NK-92 treated with Interleukin-12 subunit alpha and Interleukin-12 subunit beta, amount 100 ng/mL, for 24 hours (cell line): Measurements from ENCODE around the gene SYT12.

ENCODE experiments used
- DNase-seq: peaks from one replicate; lab custom pipeline; 2025; lab: John Stamatoyannopoulos, UW

SYT12 gene

GRCh38 chr11:67027943-67028542, 5.1 kb downstream of the SYT12 start:
- no peak for DNase-seq

GRCh38 chr11:67029146-67029545, 6.2 kb downstream of the SYT12 start:
- no peak for DNase-seq

GRCh38 chr11:67030976-67031375, 8.0 kb downstream of the SYT12 start:
- no peak for DNase-seq

GRCh38 chr11:67031791-67032561, 9.0 kb downstream of the SYT12 start:
- DNase-seq = no peak

GRCh38 chr11:67032830-67033551, 10.1 kb downstream of the SYT12 start:
- DNase-seq = no peak

GRCh38 chr11:67033661-67034166, 10.8 kb downstream of the SYT12 start:
- peak; percentile 59 for DNase-seq

- no peak for DNase-seq
Observed at GRCh38 chr11:67034350-67034749, 11.4 kb downstream of the SYT12 start.

GRCh38 chr11:67040147-67040546, 17.2 kb downstream of the SYT12 start:
- DNase-seq = no peak

- DNase-seq = no peak
Observed at GRCh38 chr11:67041602-67042001, 18.7 kb downstream of the SYT12 start.

GRCh38 chr11:67043572-67044349, 20.8 kb downstream of the SYT12 start:
- DNase-seq = no peak

GRCh38 chr11:67044496-67044895, 21.6 kb downstream of the SYT12 start:
- no peak for DNase-seq

GRCh38 chr11:67045314-67045713, 22.4 kb downstream of the SYT12 start:
- DNase-seq = no peak

GRCh38 chr11:67048515-67049130, 25.7 kb downstream of the SYT12 start:
- no peak for DNase-seq

GRCh38 chr11:67050139-67050538, 27.2 kb downstream of the SYT12 start:
- no peak for DNase-seq

GRCh38 chr11:67051180-67051893, 28.4 kb downstream of the SYT12 start:
- DNase-seq = no peak

- no peak for DNase-seq
Observed at GRCh38 chr11:67051945-67052488, 29.1 kb downstream of the SYT12 start.

GRCh38 chr11:67052891-67053290, 30.0 kb downstream of the SYT12 start:
- DNase-seq = no peak

- DNase-seq = peak; percentile 11
Observed at GRCh38 chr11:67053896-67054329, 31.0 kb downstream of the SYT12 start.

GRCh38 chr11:67054346-67054835, 31.5 kb downstream of the SYT12 start:
- DNase-seq = no peak

GRCh38 chr11:67054836-67055523, 32.0 kb downstream of the SYT12 start:
- DNase-seq = peak; percentile 14
